Mesodermal cell (in vitro differentiated cells): ENCODE data around the gene PPIP5K2.
"Not testable (repeated sequence)": the region's sequence is repeated elsewhere in the genome, so short reads cannot be mapped to it uniquely, and the experiment has no call there.

ENCODE experiments used
- H3K27ac ChIP-seq: 2 replicates; pipeline ENCODE4 v1.7.0; 2013; ENCODE audit warnings: mild to moderate bottlenecking, low read depth, low read length, moderate library complexity; ENCODE audit not compliant: severe bottlenecking
- H3K36me3 ChIP-seq: 2 replicates; pipeline ENCODE4 v1.7.1; 2013; ENCODE audit warnings: mild to moderate bottlenecking, low read length, moderate library complexity; ENCODE audit not compliant: control insufficient read depth, insufficient read depth
- H3K4me1 ChIP-seq: one replicate; pipeline ENCODE4 v1.7.1; 2013; ENCODE audit warnings: mild to moderate bottlenecking, low read length; ENCODE audit not compliant: insufficient read depth, control insufficient read depth, poor library complexity, severe bottlenecking
- H3K4me3 ChIP-seq: 2 replicates; pipeline ENCODE4 v1.7.0; 2013; ENCODE audit warnings: low read length, control low read depth, mild to moderate bottlenecking; ENCODE audit not compliant: insufficient read depth, poor library complexity, severe bottlenecking; ENCODE audit errors: extremely low read depth
- H3K9me3 ChIP-seq: 2 replicates; pipeline ENCODE4 v1.7.1; 2013; ENCODE audit warnings: mild to moderate bottlenecking, low read length, moderate library complexity; ENCODE audit not compliant: control insufficient read depth
- WGBS, 2 experiments: methylation state at CpG; one replicate each; pipeline ENCODE4 v1.1.5; 2013; ENCODE audit warnings: missing lambda C conversion rate in 2 of 2; ENCODE audit not compliant: insufficient coverage in 2 of 2; 5-methylcytosine and 5-hydroxymethylcytosine counted together

Gene PPIP5K2

GRCh38 chr5:103120607-103121200, 603 bp downstream of the PPIP5K2 start:
- Histone ChIP-seq H3K27ac (peak overlapping the region; percentile 76), H3K9me3 (no peaks in the 10 kb centered on the region), H3K36me3 (no peaks in the 10 kb centered on the region), H3K4me1 (no peaks in the 10 kb centered on the region), H3K4me3 (peak overlapping the region; percentile 80)
- 1 to 2% methylated on average over 6 to 8 of the region's 17 CpGs for WGBS, 2 experiments

DNA sequence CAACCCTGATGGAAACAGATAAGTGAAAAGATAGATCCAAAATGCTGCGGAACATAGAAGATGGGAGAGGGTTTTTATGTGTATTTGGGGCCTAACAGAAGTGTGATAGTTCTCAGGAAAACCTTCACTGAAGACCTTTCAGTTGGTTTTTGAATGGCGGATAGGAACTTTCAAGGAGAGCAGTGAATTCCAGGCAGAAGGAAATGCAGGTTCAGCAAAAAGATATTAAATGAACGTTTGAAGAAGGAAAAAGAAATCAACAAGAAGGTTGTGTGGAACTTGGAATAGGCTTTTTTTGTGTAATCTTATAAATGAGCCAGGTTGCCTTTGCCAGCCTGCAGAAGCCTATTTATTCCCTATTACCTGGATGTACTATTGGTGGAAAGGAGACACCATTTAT, 2.1 kb downstream of the PPIP5K2 start:
- WGBS, 2 experiments, result 76 to 80% methylated on average over 3 of the region's 3 CpGs
- Histone ChIP-seq H3K36me3 (no peaks in the 10 kb centered on the region), H3K4me1 (no peaks in the 10 kb centered on the region), H3K9me3 (no peaks in the 10 kb centered on the region), H3K27ac (no peak overlapping the region), H3K4me3 (no peak overlapping the region)

- H3K4me3 ChIP-seq, result no peak overlapping the region
- H3K27ac ChIP-seq, result no peak overlapping the region
- no peaks in the 10 kb centered on the region for H3K9me3 ChIP-seq
- 84 to 88% methylated on average over 4 to 5 of the region's 5 CpGs for WGBS, 2 experiments
- H3K36me3 ChIP-seq, result no peaks in the 10 kb centered on the region
- H3K4me1 ChIP-seq, result no peaks in the 10 kb centered on the region
Measured at GRCh38 chr5:103126557-103126956, 6.5 kb downstream of the PPIP5K2 start.

GRCh38 chr5:103127292-103127817, 7.3 kb downstream of the PPIP5K2 start:
- no peaks in the 10 kb centered on the region for H3K9me3 ChIP-seq
- H3K36me3 ChIP-seq, result no peaks in the 10 kb centered on the region
- WGBS, 2 experiments, result no CpG with 5 or more reads among the region's 2 CpGs
- no peak overlapping the region for H3K27ac ChIP-seq
- no peaks in the 10 kb centered on the region for H3K4me1 ChIP-seq
- no peak overlapping the region for H3K4me3 ChIP-seq

GRCh38 chr5:103128202-103128601, 8.1 kb downstream of the PPIP5K2 start:
- Histone ChIP-seq H3K4me3 (no peak overlapping the region), H3K9me3 (no peaks in the 10 kb centered on the region), H3K36me3 (no peaks in the 10 kb centered on the region), H3K27ac (no peak overlapping the region), H3K4me1 (no peaks in the 10 kb centered on the region)

DNA sequence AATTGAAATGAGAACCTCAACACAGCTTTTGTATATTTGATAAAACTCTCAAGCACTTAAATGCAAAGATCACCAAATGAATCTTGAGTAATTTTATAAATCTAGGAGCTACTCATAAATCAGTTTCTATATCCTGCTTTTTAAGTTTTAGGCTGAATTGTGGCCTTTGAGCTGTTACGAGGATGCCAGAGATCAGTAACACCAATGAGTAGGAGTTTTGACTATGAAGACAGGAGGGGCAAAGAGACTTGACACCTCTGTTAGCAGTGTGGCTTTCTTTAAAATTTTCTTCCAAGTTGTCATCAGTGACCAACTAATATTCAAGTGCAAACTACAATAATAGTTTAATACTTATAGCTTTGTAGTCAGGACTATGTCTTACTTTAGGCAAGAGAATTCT, 12.6 kb downstream of the PPIP5K2 start:
- Histone ChIP-seq H3K9me3 (peaks cover 5% of the 10 kb centered on the region), H3K4me1 (no peaks in the 10 kb centered on the region), H3K4me3 (no peak overlapping the region), H3K27ac (no peak overlapping the region), H3K36me3 (peaks cover 15% of the 10 kb centered on the region)
- 100% methylated on average over 1 of the region's 1 CpG; no CpG with 5 or more reads in 1 of the 2 experiments for whole genome bisulfite sequencing, 2 experiments

- H3K4me1 ChIP-seq, result no peaks in the 10 kb centered on the region
- H3K9me3 ChIP-seq, result peaks cover 5% of the 10 kb centered on the region
- no peak overlapping the region for H3K27ac ChIP-seq
- H3K36me3 ChIP-seq, result peaks cover 15% of the 10 kb centered on the region
- no CpG with 5 or more reads among the region's 2 CpGs for WGBS, 2 experiments
- H3K4me3 ChIP-seq, result no peak overlapping the region
Measured at GRCh38 chr5:103133231-103133630, 13.1 kb downstream of the PPIP5K2 start.

GRCh38 chr5:103135461-103135860, 15.4 kb downstream of the PPIP5K2 start:
- Histone ChIP-seq H3K4me3 (no peak overlapping the region), H3K36me3 (peaks cover 25% of the 10 kb centered on the region), H3K9me3 (peaks cover 5% of the 10 kb centered on the region), H3K27ac (no peak overlapping the region), H3K4me1 (no peaks in the 10 kb centered on the region)
- no CpG with 5 or more reads among the region's 1 CpG for WGBS, 2 experiments

- no peak overlapping the region for H3K4me3 ChIP-seq
- H3K9me3 ChIP-seq, result peaks cover 5% of the 10 kb centered on the region
- H3K27ac ChIP-seq, result no peak overlapping the region
- no CpG with 5 or more reads among the region's 3 CpGs for WGBS, 2 experiments
- no peaks in the 10 kb centered on the region for H3K4me1 ChIP-seq
- H3K36me3 ChIP-seq, result peaks cover 34% of the 10 kb centered on the region
Measured at GRCh38 chr5:103138202-103138690, 18.1 kb downstream of the PPIP5K2 start.

- H3K4me3 ChIP-seq, result no peak overlapping the region
- H3K27ac ChIP-seq, result no peak overlapping the region
- peaks cover 34% of the 10 kb centered on the region for H3K36me3 ChIP-seq
- H3K4me1 ChIP-seq, result no peaks in the 10 kb centered on the region
- peaks cover 5% of the 10 kb centered on the region for H3K9me3 ChIP-seq
- 0% methylated on average over 1 of the region's 2 CpGs for WGBS, 2 experiments
Measured at GRCh38 chr5:103139264-103139865, 19.3 kb downstream of the PPIP5K2 start.

GRCh38 chr5:103142132-103142531, 22.0 kb downstream of the PPIP5K2 start:
- H3K36me3 ChIP-seq, result peaks cover 19% of the 10 kb centered on the region
- 92 to 99% methylated on average over 7 to 17 of the region's 25 CpGs for WGBS, 2 experiments
- H3K27ac ChIP-seq, H3K4me1 ChIP-seq, H3K9me3 ChIP-seq, H3K4me3 ChIP-seq: not testable (repeated sequence)
